Testis (tissue), 3 donors: ENCODE results near the gene DLG2. TPM values are rescaled to one million over a fixed set of nuclear protein-coding genes. Genes with fewer than 3 reads are reported as not detected.

Experiments used
- DNase-seq: peaks from one replicate; pipeline ENCODE4 v3.0.0-alpha.2; 2019
- H3K27ac ChIP-seq, 2 donors: fragments of 200-600 bp; sonication (generic); one replicate each; pipeline ENCODE4 v1.5.1; 2019
- H3K27me3 ChIP-seq: fragments of 200-600 bp; sonication (generic); one replicate; pipeline ENCODE4 v1.5.1; 2019
- H3K36me3 ChIP-seq: fragments of 200-600 bp; sonication (generic); one replicate; pipeline ENCODE4 v1.5.1; 2017; ENCODE audit warnings: low read depth; ENCODE audit errors: missing control alignments
- H3K4me1 ChIP-seq: fragments of 200-600 bp; sonication (generic); one replicate; pipeline ENCODE4 v1.5.1; 2019
- H3K4me3 ChIP-seq, 2 donors: fragments of 200-600 bp; sonication (generic); one replicate each; pipeline ENCODE4 v1.5.1; 2017 to 2019
- H3K9me3 ChIP-seq: fragments of 200-600 bp; sonication (generic); one replicate; pipeline ENCODE4 v1.5.1; 2017
- POLR2A ChIP-seq: fragments of 450-650 bp; IDR thresholded peaks from one replicate; pipeline ENCODE4 v1.6.1; 2017; ENCODE audit warnings: antibody characterized with exemption, mild to moderate bottlenecking, moderate library complexity
- WGBS, 2 donors: methylation state at CpG; one replicate each; pipeline ENCODE4 v1.1.5; 2018; 5-methylcytosine and 5-hydroxymethylcytosine counted together
- intact Hi-C: fragments of 100-400 bp; cut with DNase I; formaldehyde crosslinking; loops from one replicate; pipeline ENCODE4 v1.15.1; 2023; ENCODE audit warnings: low total_unique reads
- polyA plus RNA-seq: library from polyadenylated mRNA; stranded (reverse); fragments of 350-450 nt; fragmentation: Illumina TruSeq; extraction: RNeasy Lipid Tissue Mini Kit (QIAGEN cat#74804); gene quantifications from one replicate; pipeline ENCODE4 v1.2.3, GENCODE V29; 2014; ENCODE audit warnings: low read depth, low replicate concordance; ENCODE audit not compliant: insufficient read depth
- total RNA-seq, 2 donors: library from RNA; depleted of rRNA; stranded (reverse); fragments of >200 nt; gene quantifications; one replicate each; pipeline ENCODE4 v1.2.3, GENCODE V29; 2016
- TF ChIP-seq, protein P1 (sequence below), 3 experiments: fragments of 450-650 bp in 2 of 3; fragments of 200-600 bp in 1 of 3; sonication (generic) in 1 of 3; IDR thresholded peaks; one replicate each; pipeline ENCODE4 v1.5.1; 2016 to 2019; ENCODE audit warnings: antibody characterized with exemption in 3 of 3, mild to moderate bottlenecking in 2 of 3, moderate library complexity in 1 of 3

DLG2 gene
- total and polyA plus RNA-seq, 3 donors from 2014 or later, result 13.8 to 23.0 (median 14.1) TPM

DNA sequence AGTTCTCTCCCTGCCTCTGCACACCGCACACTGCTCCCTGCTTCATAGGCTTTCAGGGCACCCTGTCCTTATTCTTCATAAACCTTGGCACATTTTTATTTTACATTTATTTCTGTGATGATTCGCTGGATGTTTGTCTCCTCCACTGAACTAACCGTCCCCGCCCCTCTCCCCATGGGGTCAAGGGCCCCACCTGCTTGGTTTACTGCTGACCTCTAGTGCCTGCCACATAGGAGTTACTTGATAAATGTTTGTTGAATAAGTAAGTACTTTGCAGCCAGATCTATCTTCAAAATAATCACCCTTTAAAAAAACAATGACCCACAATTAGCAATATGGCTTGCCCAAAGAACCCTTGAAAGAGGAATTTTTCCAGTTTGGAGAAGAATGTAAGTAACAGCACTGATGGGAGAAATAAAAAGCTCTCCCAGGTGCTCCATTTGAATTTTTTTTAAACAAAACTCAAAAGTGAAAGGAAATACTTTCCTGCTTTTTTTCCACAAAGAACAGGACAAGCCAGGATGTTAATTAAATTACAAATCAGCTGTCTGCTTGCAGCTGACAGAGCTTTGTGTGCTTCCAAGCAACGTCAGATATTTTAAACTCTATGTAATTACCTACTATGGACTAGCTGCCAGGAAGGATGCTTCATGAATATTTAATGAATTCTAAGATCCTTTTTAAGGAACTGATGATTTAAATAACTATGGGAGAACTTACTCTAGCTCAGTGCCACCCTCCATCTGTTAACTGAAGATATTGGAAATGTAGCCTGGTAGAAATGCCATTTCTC, 1083.6 kb downstream of the DLG2 start:
- H3K9me3 ChIP-seq, result no peaks in the 10 kb centered on the region
- H3K4me1 ChIP-seq, result no peaks in the 10 kb centered on the region
- H3K36me3 ChIP-seq, result no peaks in the 10 kb centered on the region
- H3K4me3 ChIP-seq, result no peak overlapping the region
- intact Hi-C loops, result no loop called here
- no peak for DNase-seq
- TF ChIP-seq, protein P1, sequence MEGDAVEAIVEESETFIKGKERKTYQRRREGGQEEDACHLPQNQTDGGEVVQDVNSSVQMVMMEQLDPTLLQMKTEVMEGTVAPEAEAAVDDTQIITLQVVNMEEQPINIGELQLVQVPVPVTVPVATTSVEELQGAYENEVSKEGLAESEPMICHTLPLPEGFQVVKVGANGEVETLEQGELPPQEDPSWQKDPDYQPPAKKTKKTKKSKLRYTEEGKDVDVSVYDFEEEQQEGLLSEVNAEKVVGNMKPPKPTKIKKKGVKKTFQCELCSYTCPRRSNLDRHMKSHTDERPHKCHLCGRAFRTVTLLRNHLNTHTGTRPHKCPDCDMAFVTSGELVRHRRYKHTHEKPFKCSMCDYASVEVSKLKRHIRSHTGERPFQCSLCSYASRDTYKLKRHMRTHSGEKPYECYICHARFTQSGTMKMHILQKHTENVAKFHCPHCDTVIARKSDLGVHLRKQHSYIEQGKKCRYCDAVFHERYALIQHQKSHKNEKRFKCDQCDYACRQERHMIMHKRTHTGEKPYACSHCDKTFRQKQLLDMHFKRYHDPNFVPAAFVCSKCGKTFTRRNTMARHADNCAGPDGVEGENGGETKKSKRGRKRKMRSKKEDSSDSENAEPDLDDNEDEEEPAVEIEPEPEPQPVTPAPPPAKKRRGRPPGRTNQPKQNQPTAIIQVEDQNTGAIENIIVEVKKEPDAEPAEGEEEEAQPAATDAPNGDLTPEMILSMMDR (IDR thresholded peaks at IDR 0.05), result no peak
- TF ChIP-seq POLR2A, result no peak
- WGBS, 2 donors, result 51 to 54% methylated on average over 5 of the region's 5 CpGs
- no peak overlapping the region for H3K27ac ChIP-seq
- H3K27me3 ChIP-seq, result no peaks in the 10 kb centered on the region

DNA sequence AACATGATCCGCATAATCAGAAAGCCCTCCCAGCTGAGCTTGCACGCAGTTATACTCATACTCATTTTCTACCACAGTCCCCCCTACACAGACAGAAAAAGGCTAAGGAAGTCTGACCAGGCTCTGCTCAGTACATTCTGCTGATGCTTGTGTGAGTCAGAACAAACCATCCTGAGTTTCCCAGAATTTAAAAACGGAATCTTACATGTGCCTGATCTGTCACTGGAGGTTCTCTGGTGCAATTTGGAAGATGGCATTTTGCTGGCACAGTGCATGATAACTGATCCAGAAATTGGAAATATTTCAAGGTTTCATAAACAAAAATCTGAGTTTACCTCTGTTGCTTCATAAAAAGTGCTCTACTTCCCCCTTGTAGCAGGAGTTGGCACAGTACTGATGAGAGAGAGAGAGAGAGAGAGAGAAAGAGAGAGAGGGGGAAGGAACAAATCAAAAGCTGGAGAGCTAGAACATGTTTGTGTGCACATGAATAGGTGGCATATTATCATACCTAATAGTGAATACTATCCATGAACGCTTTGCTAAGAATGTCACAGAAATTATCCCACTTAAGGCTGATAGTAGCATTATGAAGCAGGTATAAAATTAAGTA, 1085.3 kb downstream of the DLG2 start:
- WGBS, 2 donors, result 80 to 81% methylated on average over 4 of the region's 4 CpGs
- Histone ChIP-seq H3K9me3 (no peaks in the 10 kb centered on the region), H3K4me3 (no peak overlapping the region), H3K27me3 (no peaks in the 10 kb centered on the region), H3K4me1 (no peaks in the 10 kb centered on the region), H3K36me3 (no peaks in the 10 kb centered on the region), H3K27ac (no peak overlapping the region)
- TF ChIP-seq, protein P1 (IDR thresholded peaks at IDR 0.05), result no peak
- TF ChIP-seq POLR2A, result no peak
- intact Hi-C loops, result no loop called here
- no peak for DNase-seq

DNA sequence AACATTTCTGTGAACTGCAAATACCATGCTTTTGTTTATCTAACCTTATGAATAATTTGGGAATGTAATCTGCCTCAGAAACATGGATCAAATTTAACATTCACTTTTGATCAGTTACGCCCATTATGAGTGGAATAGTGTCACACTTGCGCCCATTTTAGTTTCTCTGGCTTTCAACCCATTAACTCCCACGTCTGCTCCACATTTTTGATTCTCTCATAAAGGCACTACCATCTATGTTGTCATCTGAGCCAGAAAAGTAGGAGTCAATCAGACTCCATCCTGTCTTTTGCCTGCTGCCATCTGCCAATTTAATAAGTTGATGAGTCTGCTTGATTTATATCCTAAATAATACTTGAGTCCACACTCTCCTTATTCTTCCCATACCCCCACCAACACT, 1090.7 kb downstream of the DLG2 start:
- H3K36me3 ChIP-seq, result no peaks in the 10 kb centered on the region
- H3K4me3 ChIP-seq, result no peak overlapping the region
- H3K27ac ChIP-seq, result no peak overlapping the region
- WGBS, 2 donors, result 78 to 83% methylated on average over 3 of the region's 3 CpGs
- no peaks in the 10 kb centered on the region for H3K4me1 ChIP-seq
- DNase-seq, result no peak
- intact Hi-C loops, result no loop called here
- no peaks in the 10 kb centered on the region for H3K27me3 ChIP-seq
- no peaks in the 10 kb centered on the region for H3K9me3 ChIP-seq
- TF ChIP-seq, protein P1 (IDR thresholded peaks at IDR 0.05), result no peak
- TF ChIP-seq POLR2A, result no peak

DNA sequence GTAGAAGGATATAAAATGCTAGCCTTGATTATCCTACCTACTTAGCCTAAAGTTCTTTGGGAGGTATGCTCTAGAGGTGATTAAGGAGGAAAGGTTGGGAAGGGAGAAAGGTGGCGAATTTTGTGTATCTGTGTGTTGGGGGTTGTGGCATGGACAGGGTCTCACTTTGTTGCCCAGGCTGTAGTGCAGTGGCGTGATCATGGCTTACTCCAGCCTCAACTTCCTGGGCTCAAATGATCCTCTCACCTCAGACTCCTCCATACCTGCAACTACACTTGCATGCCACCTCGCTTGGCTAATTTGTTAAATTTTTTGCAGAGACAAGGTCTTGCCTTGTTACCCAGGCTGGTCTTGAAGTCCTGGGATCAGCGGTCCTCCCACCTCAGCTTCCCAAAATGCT, 1094.8 kb downstream of the DLG2 start:
- Histone ChIP-seq H3K27me3 (no peaks in the 10 kb centered on the region), H3K27ac (no peak overlapping the region), H3K4me3 (no peak overlapping the region), H3K9me3 (no peaks in the 10 kb centered on the region), H3K4me1 (no peaks in the 10 kb centered on the region), H3K36me3 (no peaks in the 10 kb centered on the region)
- WGBS, 2 donors, result 95 to 97% methylated on average over 4 of the region's 4 CpGs
- DNase-seq, result no peak
- intact Hi-C loops, result no loop called here
- TF ChIP-seq POLR2A, result no peak
- TF ChIP-seq, protein P1 (IDR thresholded peaks at IDR 0.05), result no peak
